Esophagus muscularis mucosa (tissue), 4 donors: ENCODE data around the gene KAT2B.

ENCODE experiments used
- CTCF ChIP-seq, 3 experiments: fragments of 200-600 bp in 2 of 3; fragments of 450-650 bp in 1 of 3; sonication (generic) in 2 of 3; IDR thresholded peaks; one replicate each; pipeline ENCODE4 v1.5.1; 2017 to 2019; ENCODE audit warnings: antibody characterized with exemption in 3 of 3, mild to moderate bottlenecking in 2 of 3, moderate library complexity in 1 of 3
- EP300 ChIP-seq: sonication (generic); formaldehyde crosslinking; IDR thresholded peaks from one replicate; pipeline ENCODE4 v1.6.1; 2017; ENCODE audit warnings: antibody characterized with exemption
- POLR2AphosphoS5 ChIP-seq, 2 donors: sonication (generic); formaldehyde crosslinking; IDR thresholded peaks; one replicate each; pipeline ENCODE4 v1.6.1; 2017; ENCODE audit warnings: antibody characterized with exemption in 2 of 2

GRCh38 chr3:20104167-20104661 lies 64.0 kb downstream of the KAT2B start:
- TF ChIP-seq EP300 (no peak), CTCF (IDR thresholded peaks at IDR 0.05) (no peak), POLR2AphosphoS5 (IDR thresholded peaks at IDR 0.05) (no peak)
